OCI-LY7 (cell line): ENCODE data around the gene DHODH. TPM values are rescaled to one million over a fixed set of nuclear protein-coding genes. Genes with fewer than 3 reads are reported as not detected.

Experiments used
- BruUV-seq: library from RNA; stranded (reverse); fragments of 400-500 nt; replicated peaks from 2 replicates; lab custom pipeline; 2021; lab: Mats Ljungman, UMichigan
- CTCF ChIA-PET: fragments of 300-600 bp; sonication (Branson Sonifier 250); formaldehyde crosslinking; loops from one replicate; lab custom pipeline; 2022; ENCODE audit warnings: antibody characterized with exemption; ENCODE audit not compliant: unreplicated experiment; lab: Charles Lee
- POLR2A ChIA-PET: fragments of 300-600 bp; sonication (Branson Sonifier 250); formaldehyde crosslinking; loops from one replicate; lab custom pipeline; 2022; ENCODE audit warnings: antibody characterized with exemption; lab: Charles Lee
- DNase-seq: peaks from one replicate; pipeline ENCODE4 v3.0.0-alpha.2; 2015; ENCODE audit warnings: low spot score
- H2AFZ ChIP-seq: fragments of 200-600 bp; sonication (generic), shearing (Covaris generic); 2 replicates; pipeline ENCODE4 v1.6.1; 2014; ENCODE audit warnings: mild to moderate bottlenecking, antibody characterized with exemption, low read length, moderate library complexity
- H3K27ac ChIP-seq: fragments of 200-600 bp; sonication (generic); 2 replicates; pipeline ENCODE4 v1.5.1; 2014; ENCODE audit warnings: mixed run types, low read depth, mild to moderate bottlenecking, moderate library complexity, low read length, inconsistent platforms; ENCODE audit not compliant: poor library complexity, severe bottlenecking
- H3K36me3 ChIP-seq: fragments of 200-600 bp; sonication (generic); 2 replicates; pipeline ENCODE4 v1.6.1; 2014; ENCODE audit warnings: mild to moderate bottlenecking, antibody characterized with exemption, low read length, moderate library complexity, mixed read lengths; ENCODE audit not compliant: insufficient read depth
- H3K4me1 ChIP-seq: fragments of 200-600 bp; sonication (generic); 2 replicates; pipeline ENCODE4 v1.5.1; 2014; ENCODE audit warnings: mild to moderate bottlenecking, low read length; ENCODE audit not compliant: insufficient read depth, poor library complexity, severe bottlenecking
- H3K4me2 ChIP-seq: fragments of 200-600 bp; sonication (generic); 2 replicates; pipeline ENCODE4 v1.6.1; 2014; ENCODE audit warnings: mild to moderate bottlenecking, low read length
- H3K4me3 ChIP-seq: fragments of 200-600 bp; sonication (generic); 2 replicates; pipeline ENCODE4 v1.5.1; 2014; ENCODE audit warnings: mild to moderate bottlenecking, low read depth, low read length; ENCODE audit not compliant: poor library complexity, severe bottlenecking
- H3K79me2 ChIP-seq: fragments of 200-600 bp; sonication (generic); 2 replicates; pipeline ENCODE4 v1.6.1; 2016; ENCODE audit warnings: low read depth, mild to moderate bottlenecking, low read length, moderate library complexity, mixed read lengths; ENCODE audit not compliant: insufficient read depth
- H3K9me2 ChIP-seq: fragments of 200-600 bp; sonication (generic); 2 replicates; pipeline ENCODE4 v1.6.1; 2016; ENCODE audit warnings: mild to moderate bottlenecking, low read length, mixed read lengths; ENCODE audit not compliant: insufficient read depth
- H3K9me3 ChIP-seq: fragments of 200-600 bp; sonication (generic); 2 replicates; pipeline ENCODE4 v1.6.1; 2014; ENCODE audit warnings: mild to moderate bottlenecking, mixed run types, low read length, mixed read lengths
- H4K20me1 ChIP-seq: fragments of 200-600 bp; sonication (generic); 2 replicates; pipeline ENCODE4 v1.6.1; 2014; ENCODE audit warnings: mild to moderate bottlenecking, antibody characterized with exemption, low read length, moderate library complexity, mixed read lengths; ENCODE audit not compliant: insufficient read depth
- EZH2phosphoT487 ChIP-seq: fragments of 200-600 bp; sonication (generic); IDR thresholded peaks from 2 replicates; pipeline ENCODE4 v1.6.1; 2018; ENCODE audit warnings: low read depth, borderline replicate concordance, mild to moderate bottlenecking, mixed run types, antibody characterized with exemption, low read length, moderate library complexity, mixed read lengths
- intact Hi-C: fragments of 100-400 bp; cut with micrococcal nuclease; formaldehyde crosslinking; loops from one replicate; pipeline ENCODE4 v1.10.0; 2022; ENCODE audit not compliant: unreplicated experiment
- total RNA-seq, 2 experiments: library from RNA; depleted of rRNA in 1 of 2; stranded (reverse); fragments of >200 nt in 1 of 2; shearing (Covaris generic) in 1 of 2; gene quantifications; 2 replicates each; pipeline ENCODE4 v1.2.3, GENCODE V29; 2014 to 2022
- TF ChIP-seq, protein P1 (sequence below): fragments of 200-600 bp; sonication (generic); conservative IDR thresholded peaks from 2 replicates; pipeline ENCODE4 v1.5.1; 2014; ENCODE audit warnings: mild to moderate bottlenecking, antibody characterized with exemption, low read length, moderate library complexity, mixed read lengths

DHODH gene
- total RNA-seq, 2 experiments from 2014 or later, result 12.3 to 20.9 TPM

GRCh38 chr16:72018470-72018869 is 9.9 kb downstream of the DHODH start:
- H3K9me3 ChIP-seq, result no peaks in the 10 kb centered on the region
- BruUV-seq, result no TSS peak
- H3K4me2 ChIP-seq, result no peak overlapping the region
- H2AFZ ChIP-seq, result no peak overlapping the region
- no peaks in the 10 kb centered on the region for H3K9me2 ChIP-seq
- H3K4me3 ChIP-seq, result no peak overlapping the region
- H3K36me3 ChIP-seq, result peaks cover 64% of the 10 kb centered on the region; the same call in 1 of the 2 replicates
- TF ChIP-seq, protein P1, sequence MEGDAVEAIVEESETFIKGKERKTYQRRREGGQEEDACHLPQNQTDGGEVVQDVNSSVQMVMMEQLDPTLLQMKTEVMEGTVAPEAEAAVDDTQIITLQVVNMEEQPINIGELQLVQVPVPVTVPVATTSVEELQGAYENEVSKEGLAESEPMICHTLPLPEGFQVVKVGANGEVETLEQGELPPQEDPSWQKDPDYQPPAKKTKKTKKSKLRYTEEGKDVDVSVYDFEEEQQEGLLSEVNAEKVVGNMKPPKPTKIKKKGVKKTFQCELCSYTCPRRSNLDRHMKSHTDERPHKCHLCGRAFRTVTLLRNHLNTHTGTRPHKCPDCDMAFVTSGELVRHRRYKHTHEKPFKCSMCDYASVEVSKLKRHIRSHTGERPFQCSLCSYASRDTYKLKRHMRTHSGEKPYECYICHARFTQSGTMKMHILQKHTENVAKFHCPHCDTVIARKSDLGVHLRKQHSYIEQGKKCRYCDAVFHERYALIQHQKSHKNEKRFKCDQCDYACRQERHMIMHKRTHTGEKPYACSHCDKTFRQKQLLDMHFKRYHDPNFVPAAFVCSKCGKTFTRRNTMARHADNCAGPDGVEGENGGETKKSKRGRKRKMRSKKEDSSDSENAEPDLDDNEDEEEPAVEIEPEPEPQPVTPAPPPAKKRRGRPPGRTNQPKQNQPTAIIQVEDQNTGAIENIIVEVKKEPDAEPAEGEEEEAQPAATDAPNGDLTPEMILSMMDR, result no peak
- no peak for TF ChIP-seq EZH2phosphoT487
- no peaks in the 10 kb centered on the region for H3K4me1 ChIP-seq
- no peak overlapping the region for H3K27ac ChIP-seq
- CTCF ChIA-PET, result no interaction called here
- H4K20me1 ChIP-seq, result no peaks in the 10 kb centered on the region
- H3K79me2 ChIP-seq, result no peaks in the 10 kb centered on the region
- POLR2A ChIA-PET, result interaction anchor here (0.7 to 0.9 kb wide), 2 partner anchors 13 kb away, joined by 4 read pairs; no protein-coding TSS in a partner anchor
- DNase-seq, result no peak
- intact Hi-C loops, result no loop called here

DNA sequence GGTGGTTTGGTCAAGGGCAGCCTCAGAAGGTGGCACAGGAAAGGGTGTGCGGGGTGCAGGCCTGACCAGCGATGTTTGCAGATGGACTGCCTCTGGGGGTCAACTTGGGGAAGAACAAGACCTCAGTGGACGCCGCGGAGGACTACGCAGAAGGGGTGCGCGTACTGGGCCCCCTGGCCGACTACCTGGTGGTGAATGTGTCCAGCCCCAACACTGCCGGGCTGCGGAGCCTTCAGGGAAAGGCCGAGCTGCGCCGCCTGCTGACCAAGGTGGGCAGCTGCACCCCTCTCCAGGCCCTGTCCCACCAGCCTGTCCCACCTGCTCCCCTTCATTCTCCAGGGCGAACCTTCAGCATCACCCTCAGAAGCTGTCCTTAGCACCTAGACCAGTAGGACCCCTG is 12.5 kb downstream of the DHODH start:
- ChIA-PET CTCF (no interaction called here), POLR2A (no interaction called here)
- BruUV-seq, result no TSS peak
- no peak overlapping the region for H3K27ac ChIP-seq
- H4K20me1 ChIP-seq, result no peaks in the 10 kb centered on the region
- H3K4me1 ChIP-seq, result no peaks in the 10 kb centered on the region
- no peaks in the 10 kb centered on the region for H3K79me2 ChIP-seq
- no peaks in the 10 kb centered on the region for H3K9me2 ChIP-seq
- no peak for DNase-seq
- peaks cover 64% of the 10 kb centered on the region for H3K36me3 ChIP-seq
- no peak overlapping the region for H3K4me3 ChIP-seq
- no peaks in the 10 kb centered on the region for H3K9me3 ChIP-seq
- intact Hi-C loops, result no loop called here
- H2AFZ ChIP-seq, result no peak overlapping the region
- TF ChIP-seq, protein P1, result no peak
- TF ChIP-seq EZH2phosphoT487, result no peak
- no peak overlapping the region for H3K4me2 ChIP-seq

DNA sequence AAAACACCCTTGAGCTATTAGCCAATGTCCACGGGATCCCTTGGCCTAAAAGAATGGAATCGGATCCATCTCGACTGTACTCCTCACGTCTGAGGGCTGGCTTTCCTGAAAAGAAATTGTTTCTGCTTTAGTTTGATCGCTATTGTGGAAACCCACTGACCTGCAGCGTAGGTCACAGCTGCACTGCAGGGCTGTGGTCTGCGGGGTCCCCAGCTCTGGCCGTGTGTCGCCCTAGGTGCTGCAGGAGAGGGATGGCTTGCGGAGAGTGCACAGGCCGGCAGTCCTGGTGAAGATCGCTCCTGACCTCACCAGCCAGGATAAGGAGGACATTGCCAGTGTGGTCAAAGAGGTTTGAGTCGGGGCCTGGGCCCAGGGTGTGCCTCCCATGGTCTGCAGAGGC is 13.6 kb downstream of the DHODH start:
- BruUV-seq, result no TSS peak
- no peak overlapping the region for H3K27ac ChIP-seq
- intact Hi-C loops, result no loop called here
- no peaks in the 10 kb centered on the region for H3K79me2 ChIP-seq
- DNase-seq, result no peak
- no peak for TF ChIP-seq EZH2phosphoT487
- TF ChIP-seq, protein P1, result no peak
- no peaks in the 10 kb centered on the region for H3K9me2 ChIP-seq
- H2AFZ ChIP-seq, result no peak overlapping the region
- peaks cover 54% of the 10 kb centered on the region for H3K36me3 ChIP-seq
- H3K4me1 ChIP-seq, result no peaks in the 10 kb centered on the region
- no peak overlapping the region for H3K4me2 ChIP-seq
- H3K4me3 ChIP-seq, result no peak overlapping the region
- no peaks in the 10 kb centered on the region for H4K20me1 ChIP-seq
- no peaks in the 10 kb centered on the region for H3K9me3 ChIP-seq
- ChIA-PET CTCF (no interaction called here), POLR2A (interaction anchor here (0.7 kb wide), 1 partner anchor 19 kb away, joined by 3 read pairs; no protein-coding TSS in a partner anchor)
